ENCODE measurements around the gene SGTB. TPM values are rescaled to one million over a fixed set of nuclear protein-coding genes. Genes with fewer than 3 reads are reported as not detected.
"Not testable (repeated sequence)": the region's sequence is repeated elsewhere in the genome, so short reads cannot be mapped to it uniquely, and the experiment has no call there.

Gene SGTB
- total RNA-seq, 1 donor from 2014 or later = 10.7 TPM

DNA sequence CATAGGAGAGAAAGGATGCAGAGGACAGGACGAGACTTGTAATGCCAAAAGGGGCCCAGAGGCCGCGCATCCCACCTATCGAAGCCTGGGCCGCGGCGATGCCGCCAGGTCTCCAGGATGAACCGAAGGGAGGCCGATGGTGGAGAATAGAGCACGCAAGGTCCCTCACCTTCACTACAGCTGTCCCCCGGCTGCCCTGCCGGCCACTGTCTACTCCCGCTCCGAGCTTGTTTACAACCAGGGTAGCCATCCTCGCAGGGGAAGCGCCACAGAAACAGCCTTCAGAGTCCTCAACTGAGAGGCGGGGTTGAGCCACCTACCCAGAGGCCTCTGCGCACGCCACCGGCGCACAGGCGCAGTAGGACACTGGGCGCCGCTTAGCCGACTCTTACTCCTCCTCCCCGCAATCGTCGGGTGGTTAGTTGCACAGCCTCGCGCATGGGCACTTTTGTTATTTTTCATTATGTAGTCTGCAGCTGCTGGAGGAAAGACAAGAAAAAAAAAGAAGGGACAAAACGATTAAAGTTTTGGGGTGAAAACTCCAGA lies 97.8 kb downstream of the SGTB start, which contains the start of gene TRIM23:
Gene TRIM23, minus strand, starts transcription at position 309 of the 546 bp plus-strand sequence. Its CDS starts 59 bp downstream, at position 250.
- no peaks in the 10 kb centered on the region for H3K27me3 Mint-ChIP-seq

DNA sequence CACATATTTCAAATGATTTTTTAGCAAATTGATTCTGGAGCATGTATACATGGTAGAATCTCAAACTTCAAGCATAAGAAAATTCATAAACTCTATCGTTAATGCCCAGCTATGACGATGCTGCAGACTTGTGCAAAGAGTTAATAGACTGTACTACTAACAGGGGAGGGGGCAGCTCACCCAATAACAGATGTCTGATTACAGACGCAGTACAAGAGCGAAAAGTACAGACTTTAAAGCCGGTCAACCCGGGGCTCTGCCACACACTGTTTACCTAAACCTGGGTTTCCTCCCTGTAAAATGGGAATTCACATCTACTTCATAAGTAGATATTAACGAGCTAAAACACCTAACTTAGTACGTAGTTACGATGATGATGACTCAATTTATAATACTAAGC lies 98.4 kb downstream of the SGTB start:
- TF ChIP-seq, protein P1, sequence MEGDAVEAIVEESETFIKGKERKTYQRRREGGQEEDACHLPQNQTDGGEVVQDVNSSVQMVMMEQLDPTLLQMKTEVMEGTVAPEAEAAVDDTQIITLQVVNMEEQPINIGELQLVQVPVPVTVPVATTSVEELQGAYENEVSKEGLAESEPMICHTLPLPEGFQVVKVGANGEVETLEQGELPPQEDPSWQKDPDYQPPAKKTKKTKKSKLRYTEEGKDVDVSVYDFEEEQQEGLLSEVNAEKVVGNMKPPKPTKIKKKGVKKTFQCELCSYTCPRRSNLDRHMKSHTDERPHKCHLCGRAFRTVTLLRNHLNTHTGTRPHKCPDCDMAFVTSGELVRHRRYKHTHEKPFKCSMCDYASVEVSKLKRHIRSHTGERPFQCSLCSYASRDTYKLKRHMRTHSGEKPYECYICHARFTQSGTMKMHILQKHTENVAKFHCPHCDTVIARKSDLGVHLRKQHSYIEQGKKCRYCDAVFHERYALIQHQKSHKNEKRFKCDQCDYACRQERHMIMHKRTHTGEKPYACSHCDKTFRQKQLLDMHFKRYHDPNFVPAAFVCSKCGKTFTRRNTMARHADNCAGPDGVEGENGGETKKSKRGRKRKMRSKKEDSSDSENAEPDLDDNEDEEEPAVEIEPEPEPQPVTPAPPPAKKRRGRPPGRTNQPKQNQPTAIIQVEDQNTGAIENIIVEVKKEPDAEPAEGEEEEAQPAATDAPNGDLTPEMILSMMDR (IDR thresholded peaks at IDR 0.05; ENCODE audit: unreplicated experiment) = no peak
- Mint-ChIP-seq H3K27me3 (no peaks in the 10 kb centered on the region), H3K27ac (peak overlapping the region; percentile 98), H3K36me3 (ENCODE audit: insufficient read depth) (peaks cover 2% of the 10 kb centered on the region), H3K4me3 (ENCODE audit: low read depth) (peak overlapping the region; percentile 99), H3K4me1 (ENCODE audit: low read depth) (peaks cover 24% of the 10 kb centered on the region), H3K9me3 (ENCODE audit: low read depth) (no peaks in the 10 kb centered on the region)
- no peak for DNase-seq (ENCODE audit: low spot score, unreplicated experiment)

More for the DNA sequence above, 97.8 kb downstream of the SGTB start, which contains the start of gene TRIM23:
- Mint-ChIP-seq H3K27ac (peak within 1 kb of the TSS; percentile 98), H3K4me1 (ENCODE audit: low read depth) (peaks cover 24% of the 10 kb centered on the region), H3K9me3 (ENCODE audit: low read depth) (no peaks in the 10 kb centered on the region), H3K4me3 (ENCODE audit: low read depth) (peak within 1 kb of the TSS; percentile 99), H3K36me3 (ENCODE audit: insufficient read depth) (peaks cover 2% of the 10 kb centered on the region)
- DNase-seq (ENCODE audit: low spot score, unreplicated experiment) = peak; percentile 71
- TF ChIP-seq, protein P1 (IDR thresholded peaks at IDR 0.05; ENCODE audit: unreplicated experiment) = peak; percentile 23

DNA sequence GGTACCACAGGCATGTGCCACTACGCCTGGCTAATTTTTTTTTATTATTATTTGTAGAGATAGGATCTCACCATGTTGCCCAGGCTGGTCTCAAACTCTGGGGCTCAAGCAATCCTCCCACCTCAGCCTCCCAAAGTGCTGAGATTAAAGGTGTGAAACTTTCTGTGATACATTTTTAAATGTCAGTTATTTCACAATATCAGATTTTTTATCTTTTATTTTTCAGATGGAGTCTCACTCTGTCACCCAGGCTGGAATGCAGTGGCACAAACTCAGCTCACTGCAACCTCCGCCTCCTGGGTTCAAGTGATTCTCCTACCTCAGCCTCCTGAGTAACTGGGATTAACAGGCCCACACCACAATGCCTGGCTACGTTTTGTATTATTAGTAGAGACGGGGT lies 99.9 kb downstream of the SGTB start:
- H3K9me3 Mint-ChIP-seq (ENCODE audit: low read depth); DNase-seq (ENCODE audit: low spot score, unreplicated experiment); H3K27ac Mint-ChIP-seq; H3K36me3 Mint-ChIP-seq (ENCODE audit: insufficient read depth); H3K27me3 Mint-ChIP-seq: not testable (repeated sequence)
- Mint-ChIP-seq H3K4me1 (ENCODE audit: low read depth) (peaks cover 21% of the 10 kb centered on the region), H3K4me3 (ENCODE audit: low read depth) (peak overlapping the region; percentile 41)

DNA sequence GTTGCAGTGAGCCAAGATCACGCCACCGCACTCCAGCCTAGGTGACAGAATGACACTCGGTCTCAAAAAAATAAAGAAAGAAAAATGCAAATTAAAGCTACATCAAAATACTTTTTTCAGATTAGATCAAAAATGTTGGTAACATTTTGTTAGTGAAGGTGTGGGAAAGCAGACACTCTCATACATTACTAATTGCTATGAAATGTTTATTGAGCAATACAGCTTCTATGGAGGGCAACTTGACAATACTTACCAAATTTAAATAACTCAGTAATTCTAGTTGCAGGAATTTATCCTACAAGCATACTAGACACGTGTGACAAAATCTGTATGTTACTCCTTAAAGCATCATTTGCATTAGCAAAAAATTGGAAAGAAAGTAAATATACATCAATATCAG lies 101.9 kb downstream of the SGTB start:
- Mint-ChIP-seq H3K9me3 (ENCODE audit: low read depth) (no peaks in the 10 kb centered on the region), H3K27me3 (no peaks in the 10 kb centered on the region), H3K4me1 (ENCODE audit: low read depth) (peaks cover 11% of the 10 kb centered on the region), H3K4me3 (ENCODE audit: low read depth) (no peak overlapping the region), H3K27ac (no peak overlapping the region), H3K36me3 (ENCODE audit: insufficient read depth) (peaks cover 7% of the 10 kb centered on the region)
- TF ChIP-seq, protein P1 (IDR thresholded peaks at IDR 0.05; ENCODE audit: unreplicated experiment) = no peak
- DNase-seq (ENCODE audit: low spot score, unreplicated experiment) = no peak

Other genes starting within 250 kb of the SGTB start
- gene ADAMTS6, start 240.2 kb downstream of the SGTB start, total RNA-seq = 12.3 and 13.0 TPM in 2 replicates
- gene CENPK, start 158.9 kb downstream of the SGTB start, total RNA-seq = 36.3 and 39.0 TPM in 2 replicates
- gene PPWD1, start 158.8 kb downstream of the SGTB start, total RNA-seq = 55.5 and 56.9 TPM in 2 replicates
- gene TRIM23, start 97.8 kb downstream of the SGTB start, total RNA-seq = 14.9 and 17.1 TPM in 2 replicates
- 4.0 and 4.2 TPM in 2 replicates for gene SHLD3, start 97.1 kb downstream of the SGTB start, total RNA-seq
- gene TRAPPC13, start 97.1 kb downstream of the SGTB start, total RNA-seq = 20.8 and 22.8 TPM in 2 replicates
- gene NLN, start 96 bp upstream of the SGTB start, total RNA-seq = 65.1 and 69.4 TPM in 2 replicates
- 77.4 and 84.6 TPM in 2 replicates for gene ERBIN, start 204.5 kb upstream of the SGTB start, total RNA-seq